ENCODE data around the gene RAP1GAP2. TPM values are rescaled to one million over a fixed set of nuclear protein-coding genes. Genes with fewer than 3 reads are reported as not detected.

The RAP1GAP2 gene
- total RNA-seq, 1 donor from 2014 or later = 30.4 TPM

GRCh38 chr17:2798188-2798587 lies 1.9 kb downstream of the RAP1GAP2 start:
- DNase-seq (ENCODE audit: low read depth) = no peak
- TF ChIP-seq CTCF (conservative IDR thresholded peaks at IDR 0.05; ENCODE audit: low read depth, low read length) = no peak
- H3K4me3 ChIP-seq (ENCODE audit: low read depth, low read length) = no peak overlapping the region

- TF ChIP-seq CTCF (conservative IDR thresholded peaks at IDR 0.05; ENCODE audit: low read depth, low read length) = no peak
- no peak overlapping the region for H3K4me3 ChIP-seq (ENCODE audit: low read depth, low read length)
These were observed 2.4 kb downstream of the RAP1GAP2 start for GRCh38 chr17:2798678-2799077.

GRCh38 chr17:2799653-2800052 lies 3.4 kb downstream of the RAP1GAP2 start:
- no peak overlapping the region for H3K4me3 ChIP-seq (ENCODE audit: low read depth, low read length)
- no peak for DNase-seq (ENCODE audit: low read depth)
- no peak for TF ChIP-seq CTCF (conservative IDR thresholded peaks at IDR 0.05; ENCODE audit: low read depth, low read length)

More at GRCh38 chr17:2798678-2799077, 2.4 kb downstream of the RAP1GAP2 start:
- DNase-seq (ENCODE audit: low read depth) = no peak

- no peak overlapping the region for H3K4me3 ChIP-seq (ENCODE audit: low read depth, low read length)
- no peak for TF ChIP-seq CTCF (conservative IDR thresholded peaks at IDR 0.05; ENCODE audit: low read depth, low read length)
- DNase-seq (ENCODE audit: low read depth) = no peak
These were observed 4.1 kb downstream of the RAP1GAP2 start for GRCh38 chr17:2800367-2800766.

- no peak overlapping the region for H3K4me3 ChIP-seq (ENCODE audit: low read depth, low read length)
- TF ChIP-seq CTCF (conservative IDR thresholded peaks at IDR 0.05; ENCODE audit: low read depth, low read length) = no peak
- DNase-seq (ENCODE audit: low read depth) = no peak
These were observed 5.6 kb downstream of the RAP1GAP2 start for GRCh38 chr17:2801841-2802240.

- DNase-seq (ENCODE audit: low read depth) = no peak
- no peak for TF ChIP-seq CTCF (conservative IDR thresholded peaks at IDR 0.05; ENCODE audit: low read depth, low read length)
- no peak overlapping the region for H3K4me3 ChIP-seq (ENCODE audit: low read depth, low read length)
These were observed 6.3 kb downstream of the RAP1GAP2 start for GRCh38 chr17:2802574-2802973.

- no peak for TF ChIP-seq CTCF (conservative IDR thresholded peaks at IDR 0.05; ENCODE audit: low read depth, low read length)
- H3K4me3 ChIP-seq (ENCODE audit: low read depth, low read length) = no peak overlapping the region
- no peak for DNase-seq (ENCODE audit: low read depth)
These were observed 7.1 kb downstream of the RAP1GAP2 start for GRCh38 chr17:2803386-2803785.
